ENCODE data around the gene C11orf65.

C11orf65 gene

GRCh38 chr11:108467091-108467823 is at the start of gene C11orf65:
C11orf65 (minus strand) TSS chr11:108467529; CDS start chr11:108461559, 5,970 bp downstream.
- DNase-seq = peak; percentile 97

- no peak for DNase-seq
These were observed 48.8 kb upstream of the C11orf65 start for GRCh38 chr11:108516125-108516524.

GRCh38 chr11:108512708-108513107 is 45.4 kb upstream of the C11orf65 start:
- no peak for DNase-seq

- DNase-seq = no peak
These were observed 44.6 kb upstream of the C11orf65 start for GRCh38 chr11:108511851-108512474.

- no peak for DNase-seq
These were observed 41.6 kb upstream of the C11orf65 start for GRCh38 chr11:108508653-108509593.

GRCh38 chr11:108501396-108501795 is 34.1 kb upstream of the C11orf65 start:
- DNase-seq = no peak

- DNase-seq = no peak
These were observed 33.4 kb upstream of the C11orf65 start for GRCh38 chr11:108500721-108501120.

- DNase-seq = no peak
These were observed 32.8 kb upstream of the C11orf65 start for GRCh38 chr11:108500169-108500568.

- no peak for DNase-seq
These were observed 31.6 kb upstream of the C11orf65 start for GRCh38 chr11:108498816-108499408.

GRCh38 chr11:108498046-108498815 is 30.9 kb upstream of the C11orf65 start, which contains the start of gene POGLUT3:
POGLUT3 (minus strand) TSS chr11:108498384; CDS start chr11:108498366, 18 bp downstream.
- DNase-seq = peak; percentile 60 to 70

- DNase-seq = peak; percentile 62 to 85
These were observed 30.2 kb upstream of the C11orf65 start for GRCh38 chr11:108497317-108498045.

GRCh38 chr11:108496643-108497256 is 29.4 kb upstream of the C11orf65 start:
- DNase-seq = peak in 1 of 2 experiments; percentile 3

- DNase-seq = no peak
These were observed 28.0 kb upstream of the C11orf65 start for GRCh38 chr11:108495326-108495725.

- no peak for DNase-seq
These were observed 26.9 kb upstream of the C11orf65 start for GRCh38 chr11:108494182-108494581.

- DNase-seq = no peak
These were observed 24.6 kb upstream of the C11orf65 start for GRCh38 chr11:108491936-108492335.

GRCh38 chr11:108486828-108487227 is 19.5 kb upstream of the C11orf65 start:
- no peak for DNase-seq

- DNase-seq = no peak
These were observed 19.0 kb upstream of the C11orf65 start for GRCh38 chr11:108486331-108486730.

GRCh38 chr11:108483163-108483562 is 15.8 kb upstream of the C11orf65 start:
- DNase-seq = no peak

- no peak for DNase-seq
These were observed 7.5 kb upstream of the C11orf65 start for GRCh38 chr11:108474664-108475463.

- no peak for DNase-seq
These were observed 5.4 kb upstream of the C11orf65 start for GRCh38 chr11:108472681-108473080.

All from NCI-H2081 (cell line).